ENCODE measurements around the gene NAGK.

- TF ChIP-seq POLR2A (IDR thresholded peaks at IDR 0.05) (no peak), CTCF (IDR thresholded peaks at IDR 0.05) (no peak)
Measured at GRCh38 chr2:71060871-71061270, 7.6 kb upstream of the NAGK start.

All from Peyer's patch (tissue), 4 donors.